GM21515 (cell line): ENCODE measurements around the gene VAPB.

ENCODE experiments used
- ATAC-seq: cut with Tn5 transposase; IDR thresholded peaks from one replicate; pipeline ENCODE4 v1.9.1; 2021; ENCODE audit not compliant: unreplicated experiment

Gene VAPB

DNA sequence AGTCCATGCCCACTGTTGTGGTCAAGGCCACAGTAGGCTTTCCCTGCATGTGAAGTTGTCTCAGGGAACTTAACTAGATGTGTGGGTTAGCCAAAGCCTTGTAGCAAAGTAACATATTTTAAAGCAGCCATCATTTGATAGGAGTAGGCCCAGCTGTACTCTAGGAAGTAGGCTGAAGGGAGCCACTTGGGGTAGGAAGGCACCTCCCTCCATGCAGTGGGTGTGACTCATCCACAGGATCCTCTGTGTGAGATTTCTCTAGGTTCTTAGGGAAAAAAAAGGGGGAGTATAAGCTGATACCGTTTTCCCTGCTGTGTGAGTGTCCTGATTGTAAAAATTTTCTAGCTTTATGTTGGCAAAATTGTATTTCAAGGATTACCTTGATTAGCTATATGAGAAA, 44.7 kb downstream of the VAPB start:
- no peak for ATAC-seq

GRCh38 chr20:58434326-58434725, 45.3 kb downstream of the VAPB start:
- ATAC-seq: no peak

- ATAC-seq: no peak
Observed at GRCh38 chr20:58435237-58435636, 46.2 kb downstream of the VAPB start.

DNA sequence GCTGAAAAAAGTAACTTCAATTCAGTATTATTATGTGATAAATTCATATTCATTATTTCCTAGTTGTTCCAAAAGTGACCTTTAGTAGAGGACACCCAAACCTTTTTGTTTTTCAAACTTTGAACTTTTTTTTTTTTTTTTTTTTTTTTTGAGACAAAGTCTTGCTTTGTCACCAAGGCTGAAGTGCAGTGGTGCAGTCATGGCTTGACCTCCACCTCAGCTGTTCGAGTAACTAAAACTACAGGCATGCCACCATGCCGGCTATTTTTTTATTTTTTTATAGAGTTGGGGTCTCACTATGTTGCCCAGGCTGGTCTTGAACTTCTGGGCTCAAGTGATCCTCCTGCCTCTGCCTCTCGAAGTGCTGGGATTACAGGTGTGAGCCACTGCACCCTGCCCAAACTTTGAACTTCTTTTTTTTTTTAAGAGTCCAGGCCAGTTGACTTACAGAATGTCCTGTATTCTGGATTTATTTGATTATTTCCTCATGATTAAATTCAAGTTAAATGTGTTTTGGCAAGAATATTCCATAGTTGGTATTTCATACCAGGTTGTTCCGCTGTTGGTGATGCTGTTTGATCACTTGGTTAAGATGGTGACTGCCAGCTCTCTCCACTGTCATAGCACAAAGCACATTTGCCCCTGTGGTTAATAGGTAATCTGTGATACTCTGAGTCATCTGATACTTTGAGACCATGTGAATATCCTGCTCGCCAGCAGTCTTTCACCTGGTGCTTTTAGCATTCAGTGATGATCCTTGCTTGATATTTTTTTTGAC, 48.0 kb downstream of the VAPB start:
- ATAC-seq: no peak

GRCh38 chr20:58438970-58439808, 50.2 kb downstream of the VAPB start:
- ATAC-seq: no peak

DNA sequence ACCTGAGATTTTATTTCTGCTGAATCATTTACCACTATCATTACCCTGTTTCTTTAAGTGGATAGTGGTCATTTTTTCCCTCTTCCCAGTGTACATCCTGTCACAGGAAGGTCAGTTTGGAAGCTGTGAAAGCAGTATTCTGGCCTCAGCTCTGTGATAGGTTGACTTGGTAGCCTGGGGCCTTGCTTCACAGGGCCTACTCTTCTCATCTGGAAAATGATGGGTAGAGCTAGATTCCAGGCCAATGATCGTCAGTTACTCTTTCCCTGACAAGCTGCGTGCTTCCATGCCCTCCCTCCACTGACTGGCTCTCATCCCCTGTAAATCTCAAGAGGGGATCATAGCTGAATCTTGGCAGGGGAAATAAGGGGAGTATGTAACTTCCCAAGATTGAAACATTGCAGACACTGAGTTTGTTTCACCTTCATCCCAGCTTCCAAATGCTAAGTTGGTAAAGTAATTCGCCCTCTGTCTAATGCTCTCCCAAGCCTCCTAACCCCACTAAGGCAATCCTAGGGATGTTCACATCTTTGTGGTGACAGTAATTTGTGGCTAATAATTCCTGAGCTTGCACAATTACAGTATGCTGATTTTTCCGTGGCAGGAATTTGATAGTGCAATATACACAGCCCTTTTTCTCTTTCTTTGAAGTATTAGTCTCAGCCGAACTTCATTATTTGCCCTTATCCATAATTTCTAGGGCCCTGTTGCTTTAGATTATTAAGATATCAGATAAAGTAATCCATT, 51.2 kb downstream of the VAPB start:
- no peak for ATAC-seq

GRCh38 chr20:58441723-58442122, 52.7 kb downstream of the VAPB start:
- ATAC-seq: no peak

DNA sequence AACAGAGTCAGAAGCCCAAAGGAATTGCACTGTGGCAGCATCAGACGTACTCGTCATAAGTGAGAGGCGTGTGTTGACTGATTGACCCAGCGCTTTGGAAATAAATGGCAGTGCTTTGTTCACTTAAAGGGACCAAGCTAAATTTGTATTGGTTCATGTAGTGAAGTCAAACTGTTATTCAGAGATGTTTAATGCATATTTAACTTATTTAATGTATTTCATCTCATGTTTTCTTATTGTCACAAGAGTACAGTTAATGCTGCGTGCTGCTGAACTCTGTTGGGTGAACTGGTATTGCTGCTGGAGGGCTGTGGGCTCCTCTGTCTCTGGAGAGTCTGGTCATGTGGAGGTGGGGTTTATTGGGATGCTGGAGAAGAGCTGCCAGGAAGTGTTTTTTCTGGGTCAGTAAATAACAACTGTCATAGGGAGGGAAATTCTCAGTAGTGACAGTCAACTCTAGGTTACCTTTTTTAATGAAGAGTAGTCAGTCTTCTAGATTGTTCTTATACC, 55.8 kb downstream of the VAPB start:
- ATAC-seq: no peak

GRCh38 chr20:58446264-58446959, 57.4 kb downstream of the VAPB start:
- ATAC-seq: no peak

GRCh38 chr20:58446960-58447265, 57.9 kb downstream of the VAPB start:
- ATAC-seq: no peak

GRCh38 chr20:58447511-58448391, 58.7 kb downstream of the VAPB start:
- no peak for ATAC-seq

GRCh38 chr20:58448958-58449357, 59.9 kb downstream of the VAPB start:
- no peak for ATAC-seq

- ATAC-seq: no peak
Observed at GRCh38 chr20:58449681-58450221, 60.7 kb downstream of the VAPB start.

- ATAC-seq: no peak
Observed at GRCh38 chr20:58450254-58450653, 61.2 kb downstream of the VAPB start.

- ATAC-seq: no peak
Observed at GRCh38 chr20:58452667-58453255, 63.7 kb downstream of the VAPB start.

DNA sequence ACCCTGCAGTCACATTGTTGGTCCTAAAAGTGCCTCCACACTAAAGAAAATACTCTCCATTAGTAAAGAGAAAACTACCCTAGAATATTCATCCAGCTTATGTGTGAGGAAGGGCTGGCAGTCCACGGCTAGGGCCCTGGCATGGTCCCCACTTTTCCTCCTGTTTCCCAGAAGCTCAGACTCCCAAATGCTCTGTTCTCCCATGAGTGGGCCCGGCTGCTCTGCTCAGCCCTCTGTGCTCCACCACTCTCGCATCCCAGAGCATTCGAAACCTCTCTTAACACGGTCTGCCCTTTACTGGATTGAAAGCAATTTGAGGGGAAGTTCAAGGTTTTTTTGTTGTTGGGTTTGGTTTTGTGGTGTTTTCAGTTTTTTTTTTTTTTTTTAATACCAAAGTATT, 64.4 kb downstream of the VAPB start:
- ATAC-seq: no peak

DNA sequence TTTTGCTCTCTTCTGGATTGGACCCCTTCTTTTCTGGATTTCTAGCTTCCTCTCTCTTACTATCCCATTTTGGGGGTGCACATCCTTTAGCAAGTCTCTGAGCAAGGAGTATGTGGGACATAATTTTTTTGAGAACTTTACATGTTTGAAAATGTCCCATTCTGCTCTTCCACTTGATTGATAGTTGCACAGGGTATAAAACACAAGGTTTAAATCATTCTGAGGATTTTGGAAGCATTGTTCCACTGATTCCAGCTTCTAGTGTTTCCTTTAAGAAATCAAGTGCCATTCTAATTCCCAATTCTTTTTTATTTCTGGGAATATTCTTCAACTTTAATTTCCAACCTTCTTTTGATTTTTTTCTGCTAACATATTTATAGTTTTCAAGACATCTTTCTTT, 65.4 kb downstream of the VAPB start:
- ATAC-seq: no peak

GRCh38 chr20:58457083-58457695, 68.2 kb downstream of the VAPB start:
- ATAC-seq: no peak
